Measurements from ENCODE around the gene WAS. TPM values are rescaled to one million over a fixed set of nuclear protein-coding genes. Genes with fewer than 3 reads are reported as not detected.

The WAS gene
- total RNA-seq, 4 donors from 2014 or later, result 1.3 to 4.1 (median 3.2) TPM

- H3K4me3 ChIP-seq (ENCODE audit: low read depth, poor library complexity, severe bottlenecking), result no peak overlapping the region
- TF ChIP-seq POLR2A (IDR thresholded peaks at IDR 0.05) (no peak), CTCF (IDR thresholded peaks at IDR 0.05) (no peak)
- no peak for DNase-seq (ENCODE audit: low spot score in 2 of 2)
- WGBS, 2 donors, result 74 to 100% methylated on average over 1 to 2 of the region's 2 CpGs
- intact Hi-C loops (cut with DNase I; ENCODE audit: low total_unique reads), result no loop called here
Observed at GRCh38 chrX:48713847-48714246, 30.2 kb downstream of the WAS start.

- intact Hi-C loops (cut with DNase I; ENCODE audit: low total_unique reads), result no loop called here
- no peak for TF ChIP-seq POLR2A (IDR thresholded peaks at IDR 0.05)
- no peak for TF ChIP-seq CTCF (IDR thresholded peaks at IDR 0.05)
- no peak overlapping the region for H3K4me3 ChIP-seq (ENCODE audit: low read depth, poor library complexity, severe bottlenecking)
- 47 to 52% methylated on average over 5 of the region's 5 CpGs for WGBS, 2 donors
- no peak for DNase-seq (ENCODE audit: low spot score in 2 of 2)
Observed at GRCh38 chrX:48714573-48714972, 31.0 kb downstream of the WAS start.

GRCh38 chrX:48715072-48715471, 31.5 kb downstream of the WAS start:
- H3K4me3 ChIP-seq (ENCODE audit: low read depth, poor library complexity, severe bottlenecking), result no peak overlapping the region
- no peak for DNase-seq (ENCODE audit: low spot score in 2 of 2)
- TF ChIP-seq POLR2A (IDR thresholded peaks at IDR 0.05), result no peak
- no peak for TF ChIP-seq CTCF (IDR thresholded peaks at IDR 0.05)
- intact Hi-C loops (cut with DNase I; ENCODE audit: low total_unique reads), result no loop called here
- WGBS, 2 donors, result 52 to 58% methylated on average over 2 of the region's 2 CpGs

GRCh38 chrX:48715876-48716502, 32.4 kb downstream of the WAS start:
- DNase-seq (ENCODE audit: low spot score in 2 of 2), result no peak
- WGBS, 2 donors, result 76 to 79% methylated on average over 4 of the region's 4 CpGs
- no peak overlapping the region for H3K4me3 ChIP-seq (ENCODE audit: low read depth, poor library complexity, severe bottlenecking)
- intact Hi-C loops (cut with DNase I; ENCODE audit: low total_unique reads), result no loop called here
- no peak for TF ChIP-seq CTCF (IDR thresholded peaks at IDR 0.05)

GRCh38 chrX:48719958-48720357, 36.4 kb downstream of the WAS start:
- H3K4me3 ChIP-seq (ENCODE audit: low read depth, poor library complexity, severe bottlenecking), result no peak overlapping the region
- 66 to 68% methylated on average over 2 of the region's 2 CpGs for WGBS, 2 donors
- intact Hi-C loops (cut with DNase I; ENCODE audit: low total_unique reads), result no loop called here
- no peak for DNase-seq (ENCODE audit: low spot score in 2 of 2)
- no peak for TF ChIP-seq POLR2A (IDR thresholded peaks at IDR 0.05)
- TF ChIP-seq CTCF (IDR thresholded peaks at IDR 0.05), result no peak
